ENCODE results near the gene TENM3.

The TENM3 gene

DNA sequence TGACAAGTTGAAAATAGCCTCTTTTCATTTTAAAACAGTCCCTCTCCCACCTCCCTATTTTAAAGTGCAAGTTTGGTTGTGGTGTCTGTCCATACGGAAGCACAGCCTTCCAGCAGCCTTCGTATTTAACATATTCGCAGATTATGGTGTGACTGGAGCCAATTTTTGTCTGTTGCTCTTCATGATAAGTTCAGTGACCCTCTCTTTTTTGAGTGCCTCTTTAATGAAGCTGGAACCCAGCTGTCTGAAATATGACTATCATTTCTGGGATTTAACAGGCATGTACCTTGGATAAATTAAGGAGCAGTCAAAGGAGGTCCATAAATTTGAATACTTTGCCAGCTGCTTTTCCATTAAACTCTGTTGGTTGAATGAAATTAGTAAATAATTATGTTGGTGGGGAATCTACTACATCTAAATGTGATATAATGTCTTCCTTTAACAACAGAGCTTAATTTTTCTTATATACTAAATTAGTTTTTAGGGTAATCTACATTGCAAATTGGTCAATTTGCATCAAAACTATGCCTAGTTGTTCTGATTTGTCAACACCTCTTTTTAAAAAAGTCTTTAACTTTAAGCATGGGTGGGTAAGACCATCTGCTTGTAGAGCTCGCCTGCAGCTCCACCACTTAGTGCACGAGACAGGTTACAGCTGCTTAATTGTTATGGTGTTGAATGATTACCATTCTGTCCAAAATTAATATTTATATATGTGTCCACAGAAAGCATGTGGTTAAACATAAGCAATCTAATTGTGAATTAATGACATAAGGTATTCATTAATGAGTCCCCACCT is 457.4 kb downstream of the TENM3 start:
- DNase-seq = no peak

GRCh38 chr4:182704077-182704476 is 460.9 kb downstream of the TENM3 start:
- DNase-seq = no peak

DNA sequence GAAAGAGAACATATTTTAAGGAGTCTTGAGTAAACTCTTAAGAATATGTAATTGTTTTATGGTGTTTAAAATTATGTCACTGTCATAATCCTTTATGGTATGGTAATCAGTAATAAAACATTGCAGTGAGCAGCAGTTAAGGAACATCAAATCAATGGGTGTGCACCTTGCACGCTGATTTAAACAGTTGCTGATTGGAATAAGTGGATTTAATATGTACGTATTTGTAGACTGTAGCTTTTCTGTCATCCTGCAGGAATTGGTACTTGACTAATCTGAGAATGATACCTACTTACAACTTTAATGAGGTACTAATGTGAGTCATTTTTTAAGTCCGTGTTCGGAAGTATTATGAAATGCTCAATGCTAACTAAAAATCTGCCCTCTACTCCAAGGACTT is 461.7 kb downstream of the TENM3 start:
- DNase-seq = no peak

DNA sequence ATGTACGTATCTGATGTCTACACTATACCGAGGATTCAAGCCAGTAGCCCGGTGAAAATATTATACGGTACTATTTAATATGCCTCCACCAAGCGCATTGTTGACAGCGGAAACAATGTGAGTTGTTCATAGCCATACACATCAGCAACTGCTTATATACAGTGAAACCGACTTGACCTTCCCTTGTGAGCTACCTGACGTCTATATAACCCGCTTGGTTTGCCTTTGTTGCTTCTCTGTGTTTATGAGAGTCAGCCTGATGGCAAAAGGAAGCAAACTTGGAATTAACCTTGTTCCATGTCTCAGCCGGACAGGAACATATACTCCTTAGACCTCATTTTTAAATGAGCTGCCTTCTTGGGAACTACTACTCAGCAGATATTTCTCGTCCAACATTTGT is 462.2 kb downstream of the TENM3 start:
- no peak for DNase-seq

GRCh38 chr4:182711211-182711610 is 468.0 kb downstream of the TENM3 start:
- no peak for DNase-seq

DNA sequence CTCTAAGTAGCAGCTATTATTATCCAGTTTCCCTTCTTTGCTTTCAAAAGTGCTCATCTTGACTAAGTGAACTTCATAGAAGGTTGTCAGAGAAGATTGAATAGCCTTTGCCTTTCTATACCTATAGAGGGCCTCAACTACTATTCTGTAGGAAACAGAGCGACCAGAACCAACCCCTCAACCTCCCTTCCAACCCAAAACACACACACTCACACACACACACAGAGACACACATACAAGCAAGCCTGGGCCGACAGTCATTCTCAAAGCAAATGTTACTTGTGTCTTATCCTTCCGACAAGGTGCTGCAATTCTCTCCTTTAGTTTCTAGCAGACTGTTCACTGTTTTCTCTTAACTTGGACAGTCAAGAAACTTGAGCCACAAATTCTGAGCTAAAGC is 472.3 kb downstream of the TENM3 start:
- DNase-seq = no peak

- DNase-seq = no peak
Measured at GRCh38 chr4:182716192-182716591, 473.0 kb downstream of the TENM3 start.

DNA sequence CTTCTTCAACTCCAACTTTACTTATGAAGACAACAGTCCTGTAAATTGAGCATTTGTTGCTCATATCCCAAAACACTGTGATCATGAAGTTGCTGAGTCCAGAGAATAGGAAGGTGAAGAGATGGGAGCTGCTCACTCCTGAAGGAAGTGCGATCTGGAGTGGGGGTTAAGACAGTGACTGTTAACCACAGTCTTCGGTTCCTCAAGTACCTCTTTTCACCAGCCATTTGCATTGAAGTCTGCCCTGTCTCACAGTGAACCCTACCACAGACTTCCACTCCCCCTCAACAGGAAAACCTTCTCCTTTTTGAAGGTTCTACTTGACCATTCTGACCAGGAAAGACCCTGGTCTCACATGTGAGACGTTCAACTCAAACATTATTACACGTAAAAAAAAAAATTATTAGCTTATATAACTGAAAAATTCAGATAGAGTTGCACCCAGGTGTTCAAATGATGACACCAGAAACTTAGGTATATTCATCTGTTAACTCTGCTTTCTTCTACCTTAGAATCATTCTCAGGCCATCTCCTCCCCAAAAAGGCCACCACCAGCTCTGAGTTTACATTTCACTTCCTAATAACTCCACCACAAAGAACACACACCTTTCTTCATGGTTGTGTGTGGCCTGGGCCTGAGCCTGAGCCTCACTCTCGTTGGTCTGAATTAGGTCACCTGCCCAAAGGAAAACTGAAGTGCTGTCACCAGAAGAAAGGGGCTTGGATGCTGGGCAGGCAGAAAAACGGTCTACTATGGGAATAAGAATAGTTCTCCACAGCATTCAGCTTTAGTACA is 474.8 kb downstream of the TENM3 start:
- no peak for DNase-seq

- no peak for DNase-seq
Measured at GRCh38 chr4:182724414-182724813, 481.2 kb downstream of the TENM3 start.

DNA sequence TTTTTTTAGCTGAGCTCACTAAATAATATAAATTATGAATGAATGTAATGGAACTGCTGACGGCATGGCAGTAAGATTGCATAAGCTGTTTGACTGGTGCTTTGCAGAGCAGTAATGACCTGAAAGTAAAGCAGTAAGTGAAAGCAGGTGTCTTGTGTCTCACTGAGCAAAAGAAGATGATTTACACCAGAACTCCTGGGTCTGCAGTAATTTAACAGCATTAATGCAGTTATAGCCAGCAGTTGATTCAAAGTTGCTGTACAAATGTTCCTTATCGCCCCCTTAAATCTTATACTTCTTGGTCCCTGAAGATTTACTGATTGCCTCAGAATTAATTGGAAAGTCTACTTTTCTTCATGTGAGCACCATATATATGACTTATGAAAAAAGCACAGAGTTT is 486.3 kb downstream of the TENM3 start:
- no peak for DNase-seq

- DNase-seq = no peak
Measured at GRCh38 chr4:182730791-182731190, 487.6 kb downstream of the TENM3 start.

GRCh38 chr4:182736207-182736606 is 493.0 kb downstream of the TENM3 start:
- no peak for DNase-seq

GRCh38 chr4:182738283-182739047 is 495.3 kb downstream of the TENM3 start:
- no peak for DNase-seq

- no peak for DNase-seq
Measured at GRCh38 chr4:182740256-182740655, 497.1 kb downstream of the TENM3 start.

GRCh38 chr4:182741054-182741453 is 497.9 kb downstream of the TENM3 start:
- no peak for DNase-seq

DNA sequence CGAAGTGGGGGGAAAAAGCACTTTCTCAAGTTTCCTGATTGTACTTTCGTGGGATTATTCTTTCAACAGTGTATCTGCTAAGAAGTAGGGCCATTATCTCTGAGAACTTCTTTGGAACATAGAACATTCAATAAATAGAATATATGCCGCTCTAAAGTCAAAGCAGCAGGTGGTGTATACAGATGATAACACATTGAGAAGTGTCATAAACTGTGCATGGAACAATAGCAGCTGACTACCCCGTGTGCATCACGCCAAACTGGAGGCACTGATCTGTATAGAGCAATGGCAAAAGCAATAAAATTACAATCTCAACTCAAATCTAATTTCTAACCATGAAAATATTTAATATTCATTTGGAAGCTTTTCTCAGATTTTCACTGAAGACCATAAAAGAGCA is 498.7 kb downstream of the TENM3 start:
- DNase-seq = no peak

DNA sequence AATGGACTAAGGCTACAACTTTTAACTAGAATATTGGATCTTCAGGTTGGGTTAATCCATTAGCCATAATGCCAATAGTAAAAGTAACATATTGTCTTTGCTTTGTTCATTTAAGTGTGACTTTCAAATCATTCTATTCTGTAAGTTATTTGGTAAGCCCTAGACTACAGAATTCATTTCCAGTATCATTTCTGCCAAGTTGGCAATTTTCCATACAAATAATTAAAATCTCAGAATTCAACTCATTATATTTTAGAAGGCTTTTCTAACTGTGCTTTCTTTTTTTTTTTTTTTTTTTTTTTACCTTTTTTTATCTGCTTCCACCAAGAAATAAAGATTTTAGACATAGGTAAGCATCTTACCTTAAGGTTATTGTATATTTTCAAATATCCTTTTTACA is 500.6 kb downstream of the TENM3 start:
- DNase-seq = no peak

- DNase-seq = peak; percentile 73
Measured at GRCh38 chr4:182745237-182745636, 502.0 kb downstream of the TENM3 start.

DNA sequence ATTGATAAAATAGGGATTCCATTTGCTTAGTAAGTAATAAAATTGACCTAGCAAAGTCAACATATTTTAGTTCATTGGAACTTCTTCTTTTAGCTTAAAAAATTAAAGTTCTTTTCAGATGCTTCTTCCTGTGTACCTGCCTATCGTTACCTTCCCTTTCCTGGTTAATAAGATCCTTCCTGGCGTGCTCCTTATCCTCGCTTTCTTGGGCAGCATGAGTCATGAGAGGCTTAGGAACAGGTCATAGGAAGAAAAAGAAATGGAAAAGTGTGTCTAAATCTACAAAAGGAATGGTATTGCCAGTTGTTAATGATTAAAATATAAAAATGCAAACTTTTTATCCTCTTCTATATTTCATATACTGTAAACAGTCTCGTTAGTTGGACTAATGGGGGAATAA is 503.7 kb downstream of the TENM3 start:
- no peak for DNase-seq

- no peak for DNase-seq
Measured at GRCh38 chr4:182748283-182748682, 505.1 kb downstream of the TENM3 start.

- DNase-seq = no peak
Measured at GRCh38 chr4:182748949-182749348, 505.7 kb downstream of the TENM3 start.

DNA sequence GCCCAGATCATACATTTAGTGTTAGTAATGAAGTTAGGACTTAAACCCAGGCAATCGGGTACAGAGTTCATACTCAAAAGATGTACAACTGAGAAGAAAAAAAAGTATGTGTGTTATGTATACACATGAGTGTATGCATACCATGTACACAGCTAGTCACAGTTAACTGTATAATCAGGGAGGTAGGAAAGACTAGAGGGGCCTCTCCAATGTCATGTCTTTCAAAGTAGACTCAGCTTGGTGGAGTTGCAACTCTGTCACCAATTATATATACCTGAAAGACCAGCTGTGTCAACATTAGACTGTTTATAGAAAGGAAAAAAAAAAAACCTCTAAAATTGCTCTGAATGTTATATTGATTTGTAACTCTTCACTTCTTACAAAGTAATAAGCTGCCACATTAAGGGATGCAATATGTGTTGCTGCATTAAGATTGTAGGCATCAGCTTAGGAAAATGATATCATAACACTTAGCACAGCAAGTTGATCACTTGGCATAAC is 506.5 kb downstream of the TENM3 start:
- DNase-seq = peak; percentile 51

DNA sequence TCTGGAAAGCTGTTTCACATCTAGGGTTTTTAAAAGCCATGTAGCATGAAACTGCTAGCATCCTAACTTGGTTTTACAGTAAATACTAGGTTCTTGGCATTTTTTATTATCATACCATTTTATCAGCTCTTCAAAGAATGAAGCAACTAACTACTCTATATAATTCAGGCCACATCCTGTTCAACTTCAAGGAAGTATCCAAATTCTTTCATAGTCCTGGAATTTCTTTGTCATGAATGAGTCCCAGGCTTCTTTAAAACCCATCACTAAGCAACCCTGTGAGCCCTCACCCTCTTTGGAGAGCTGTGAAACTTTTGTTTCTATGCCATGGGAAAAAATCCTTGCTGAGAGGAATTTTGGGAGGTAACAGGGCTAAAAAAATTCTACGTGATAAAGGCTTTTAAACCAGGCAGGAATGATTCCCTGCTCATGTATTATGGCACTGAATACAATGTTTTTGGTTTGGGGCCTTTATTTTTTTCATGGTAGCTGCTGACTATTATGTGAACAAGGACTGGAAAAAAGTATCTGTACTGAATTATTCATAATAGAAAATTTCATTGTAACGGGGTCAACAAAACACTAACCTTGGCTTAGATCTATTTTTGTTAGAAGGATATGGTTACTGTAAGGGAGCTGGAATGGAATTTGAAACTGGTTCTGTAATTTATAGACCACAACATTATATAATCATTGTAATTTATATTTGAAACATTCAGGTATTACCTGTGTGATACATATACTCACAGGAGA is 509.1 kb downstream of the TENM3 start:
- DNase-seq = no peak

All from NCI-H748 treated with DMSO at 0.1 percent for 48 hours (cell line).